MM.1S (cell line): ENCODE data around the gene GLRA1.
"Not testable (repeated sequence)": the region's sequence is repeated elsewhere in the genome, so short reads cannot be mapped to it uniquely, and the experiment has no call there.

Source experiments
- DNase-seq: peaks from one replicate; pipeline ENCODE4 v3.0.0-alpha.2; 2015
- H2AFZ ChIP-seq: fragments of 300-600 bp; sonication (generic); 2 replicates; pipeline ENCODE4 v1.6.0; 2016; ENCODE audit warnings: antibody characterized with exemption, low read length
- H3F3A ChIP-seq: fragments of 300-600 bp; sonication (generic); 2 replicates; pipeline ENCODE4 v1.6.1; 2016; ENCODE audit warnings: mild to moderate bottlenecking, antibody characterized with exemption, low read length, moderate library complexity, mixed read lengths; ENCODE audit not compliant: insufficient read depth
- H3K27ac ChIP-seq: fragments of 300-600 bp; sonication (generic); 2 replicates; pipeline ENCODE4 v1.5.1; 2016; ENCODE audit warnings: mild to moderate bottlenecking, low read length
- H3K27me3 ChIP-seq: fragments of 300-600 bp; sonication (generic); replicated peaks from 2 replicates; pipeline ENCODE4 v1.6.0; 2016; ENCODE audit warnings: low read length; ENCODE audit not compliant: insufficient read depth
- H3K36me3 ChIP-seq: fragments of 300-600 bp; sonication (generic); replicated peaks from 2 replicates; pipeline ENCODE4 v1.6.1; 2016; ENCODE audit warnings: mild to moderate bottlenecking, low read length, mixed read lengths; ENCODE audit not compliant: insufficient read depth
- H3K4me1 ChIP-seq: fragments of 300-600 bp; sonication (generic); 2 replicates; pipeline ENCODE4 v1.6.1; 2016; ENCODE audit warnings: low read length, mixed read lengths
- H3K4me2 ChIP-seq: fragments of 300-600 bp; sonication (generic); 2 replicates; pipeline ENCODE4 v1.6.0; 2016; ENCODE audit warnings: low read depth, low read length
- H3K4me3 ChIP-seq: fragments of 300-600 bp; sonication (generic); 2 replicates; pipeline ENCODE4 v1.5.1; 2016; ENCODE audit warnings: low read length, mixed read lengths
- H3K79me2 ChIP-seq: fragments of 300-600 bp; sonication (generic); 2 replicates; pipeline ENCODE4 v1.6.1; 2016; ENCODE audit warnings: mixed run types, low read length, mixed read lengths
- H3K9ac ChIP-seq: fragments of 300-600 bp; sonication (generic); 2 replicates; pipeline ENCODE4 v1.6.1; 2016; ENCODE audit warnings: low read length, mixed read lengths
- H3K9me2 ChIP-seq: fragments of 300-600 bp; sonication (generic); replicated peaks from 2 replicates; pipeline ENCODE4 v1.6.1; 2016; ENCODE audit warnings: mild to moderate bottlenecking, low read length, mixed read lengths; ENCODE audit not compliant: insufficient read depth
- H3K9me3 ChIP-seq: fragments of 300-600 bp; sonication (generic); replicated peaks from 2 replicates; pipeline ENCODE4 v1.6.1; 2016; ENCODE audit warnings: mild to moderate bottlenecking, low read length, mixed read lengths; ENCODE audit not compliant: insufficient read depth
- H4K20me1 ChIP-seq: fragments of 300-600 bp; sonication (generic); 2 replicates; pipeline ENCODE4 v1.6.1; 2016; ENCODE audit warnings: mild to moderate bottlenecking, low read length, moderate library complexity, mixed read lengths; ENCODE audit not compliant: insufficient read depth
- EZH2 ChIP-seq: fragments of 300-600 bp; sonication (generic); optimal IDR thresholded peaks from 2 replicates; pipeline ENCODE3; 2017; ENCODE audit warnings: low read depth, mild to moderate bottlenecking, antibody characterized with exemption, low read length, mixed read lengths
- EZH2phosphoT487 ChIP-seq: fragments of 300-600 bp; sonication (generic); IDR thresholded peaks from 2 replicates; pipeline ENCODE4 v1.6.1; 2018; ENCODE audit warnings: antibody characterized with exemption, low read length
- TF ChIP-seq, protein P1 (sequence below): fragments of 300-600 bp; sonication (generic); IDR thresholded peaks from 2 replicates; pipeline ENCODE4 v1.5.1; 2016; ENCODE audit warnings: antibody characterized with exemption, low read length, mixed read lengths

Gene GLRA1

GRCh38 chr5:151786468-151786867 is 138.2 kb downstream of the GLRA1 start:
- Histone ChIP-seq H3K9ac (no peak overlapping the region), H4K20me1 (peaks cover 79% of the 10 kb centered on the region), H3K27ac (no peak overlapping the region), H2AFZ (no peak overlapping the region), H3K4me3 (no peak overlapping the region), H3K36me3 (peaks cover 19% of the 10 kb centered on the region), H3K79me2 (peaks cover 99% of the 10 kb centered on the region), H3K27me3 (no peaks in the 10 kb centered on the region), H3K4me1 (no peaks in the 10 kb centered on the region), H3K4me2 (no peak overlapping the region), H3K9me3 (no peaks in the 10 kb centered on the region), H3K9me2 (no peaks in the 10 kb centered on the region), H3F3A (no peaks in the 10 kb centered on the region; the same call in 1 of the 2 replicates)
- no peak for DNase-seq
- TF ChIP-seq EZH2 (no peak), EZH2phosphoT487 (no peak)
- TF ChIP-seq, protein P1, sequence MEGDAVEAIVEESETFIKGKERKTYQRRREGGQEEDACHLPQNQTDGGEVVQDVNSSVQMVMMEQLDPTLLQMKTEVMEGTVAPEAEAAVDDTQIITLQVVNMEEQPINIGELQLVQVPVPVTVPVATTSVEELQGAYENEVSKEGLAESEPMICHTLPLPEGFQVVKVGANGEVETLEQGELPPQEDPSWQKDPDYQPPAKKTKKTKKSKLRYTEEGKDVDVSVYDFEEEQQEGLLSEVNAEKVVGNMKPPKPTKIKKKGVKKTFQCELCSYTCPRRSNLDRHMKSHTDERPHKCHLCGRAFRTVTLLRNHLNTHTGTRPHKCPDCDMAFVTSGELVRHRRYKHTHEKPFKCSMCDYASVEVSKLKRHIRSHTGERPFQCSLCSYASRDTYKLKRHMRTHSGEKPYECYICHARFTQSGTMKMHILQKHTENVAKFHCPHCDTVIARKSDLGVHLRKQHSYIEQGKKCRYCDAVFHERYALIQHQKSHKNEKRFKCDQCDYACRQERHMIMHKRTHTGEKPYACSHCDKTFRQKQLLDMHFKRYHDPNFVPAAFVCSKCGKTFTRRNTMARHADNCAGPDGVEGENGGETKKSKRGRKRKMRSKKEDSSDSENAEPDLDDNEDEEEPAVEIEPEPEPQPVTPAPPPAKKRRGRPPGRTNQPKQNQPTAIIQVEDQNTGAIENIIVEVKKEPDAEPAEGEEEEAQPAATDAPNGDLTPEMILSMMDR, result no peak

DNA sequence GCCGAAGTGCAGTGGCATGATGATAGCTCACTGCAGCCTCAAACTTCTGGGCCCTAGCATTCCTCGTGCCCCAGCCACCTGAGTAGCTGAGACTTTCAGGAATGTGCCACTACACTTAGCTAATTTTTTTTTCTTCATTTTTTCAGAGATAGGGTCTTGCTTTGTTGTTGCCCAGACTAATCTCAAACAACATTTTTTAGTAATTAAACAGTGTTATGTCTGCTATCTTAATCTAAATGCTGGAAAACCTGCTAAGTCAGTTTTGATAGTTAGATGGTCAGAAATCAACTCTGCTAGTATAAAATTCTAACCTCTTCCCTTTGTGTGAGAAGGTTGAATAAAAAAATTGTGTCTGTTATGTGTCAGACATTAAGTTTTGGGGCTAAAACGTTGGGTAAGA is 140.5 kb downstream of the GLRA1 start:
- Histone ChIP-seq H3K36me3 (peaks cover 6% of the 10 kb centered on the region; the same call in 1 of the 2 replicates), H3F3A (0 out of 2 replicates have a peak, but pooled peaks cover 6% of the 10 kb centered on the region), H3K4me2 (no peak overlapping the region), H3K4me3 (no peak overlapping the region), H3K4me1 (no peaks in the 10 kb centered on the region), H3K79me2 (peaks cover 100% of the 10 kb centered on the region), H3K9ac (no peak overlapping the region), H3K27ac (no peak overlapping the region), H2AFZ (no peak overlapping the region), H3K9me2 (no peaks in the 10 kb centered on the region), H4K20me1 (peaks cover 87% of the 10 kb centered on the region), H3K9me3 (no peaks in the 10 kb centered on the region), H3K27me3 (no peaks in the 10 kb centered on the region)
- no peak for DNase-seq
- no peak for TF ChIP-seq EZH2
- TF ChIP-seq EZH2phosphoT487, result no peak
- TF ChIP-seq, protein P1, result no peak

GRCh38 chr5:151783664-151784063 is 141.0 kb downstream of the GLRA1 start:
- H2AFZ ChIP-seq, H3K4me3 ChIP-seq, DNase-seq, H3K9me2 ChIP-seq, H3K4me1 ChIP-seq, H3K9ac ChIP-seq, H3K27ac ChIP-seq, H3K9me3 ChIP-seq, H3K4me2 ChIP-seq, H3K36me3 ChIP-seq, H3K27me3 ChIP-seq, H3F3A ChIP-seq: not testable (repeated sequence)
- Histone ChIP-seq H4K20me1 (peaks cover 91% of the 10 kb centered on the region), H3K79me2 (peaks cover 100% of the 10 kb centered on the region)

DNA sequence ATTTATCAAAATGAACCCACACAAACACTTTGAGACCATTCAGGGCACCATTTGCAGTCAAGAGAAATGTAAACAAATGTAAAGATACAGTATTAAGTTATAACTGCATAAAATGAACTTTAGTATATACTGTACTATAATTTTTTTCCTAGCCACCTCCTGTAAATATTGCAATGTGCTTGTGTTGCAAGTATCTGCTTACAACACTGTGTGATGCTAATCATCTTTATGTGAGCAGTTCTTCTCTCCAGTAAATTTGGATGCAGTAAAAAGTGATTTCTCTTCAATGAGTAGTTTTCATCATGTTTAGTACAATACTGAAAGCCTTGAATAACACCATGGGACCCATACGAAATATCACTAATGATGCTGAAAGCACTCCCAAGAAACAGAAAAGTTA is 143.4 kb downstream of the GLRA1 start:
- no peak overlapping the region for H3K4me3 ChIP-seq
- no peak overlapping the region for H3K4me2 ChIP-seq
- H3K27me3 ChIP-seq, result no peaks in the 10 kb centered on the region
- H4K20me1 ChIP-seq, result peaks cover 100% of the 10 kb centered on the region
- H3K27ac ChIP-seq, result no peak overlapping the region
- H3K9me2 ChIP-seq, result no peaks in the 10 kb centered on the region
- H3K9ac ChIP-seq, result no peak overlapping the region
- H3F3A ChIP-seq, result 0 out of 2 replicates have a peak, but pooled peaks cover 6% of the 10 kb centered on the region
- 0 out of 2 replicates have a peak, but pooled peaks cover 8% of the 10 kb centered on the region for H3K4me1 ChIP-seq
- H3K9me3 ChIP-seq, result no peaks in the 10 kb centered on the region
- DNase-seq, result no peak
- H3K36me3 ChIP-seq, result peaks cover 7% of the 10 kb centered on the region; the same call in 1 of the 2 replicates
- H3K79me2 ChIP-seq, result peaks cover 100% of the 10 kb centered on the region
- no peak for TF ChIP-seq EZH2
- TF ChIP-seq EZH2phosphoT487, result no peak
- TF ChIP-seq, protein P1, result no peak
- no peak overlapping the region for H2AFZ ChIP-seq
